Measurements from ENCODE around the gene MTMR3.

The MTMR3 gene

GRCh38 chr22:30005213-30005857, 122.4 kb downstream of the MTMR3 start:
- peak; percentile 59 for DNase-seq

GRCh38 chr22:30007361-30007760, 124.4 kb downstream of the MTMR3 start:
- no peak for DNase-seq

GRCh38 chr22:30008401-30008800, 125.4 kb downstream of the MTMR3 start:
- no peak for DNase-seq

GRCh38 chr22:30009478-30009877, 126.5 kb downstream of the MTMR3 start:
- no peak for DNase-seq

- no peak for DNase-seq
Observed at GRCh38 chr22:30010789-30011405, 127.9 kb downstream of the MTMR3 start.

GRCh38 chr22:30013201-30013600, 130.2 kb downstream of the MTMR3 start:
- DNase-seq: no peak

- no peak for DNase-seq
Observed at GRCh38 chr22:30014244-30014643, 131.3 kb downstream of the MTMR3 start.

- no peak for DNase-seq
Observed at GRCh38 chr22:30015229-30015797, 132.3 kb downstream of the MTMR3 start.

- no peak for DNase-seq
Observed at GRCh38 chr22:30015846-30016245, 132.9 kb downstream of the MTMR3 start.

GRCh38 chr22:30016596-30016995, 133.6 kb downstream of the MTMR3 start:
- DNase-seq: no peak

- no peak for DNase-seq
Observed at GRCh38 chr22:30017375-30018223, 134.6 kb downstream of the MTMR3 start.

- DNase-seq: no peak
Observed at GRCh38 chr22:30020511-30020910, 137.5 kb downstream of the MTMR3 start.

GRCh38 chr22:30021338-30021737, 138.4 kb downstream of the MTMR3 start:
- no peak for DNase-seq

GRCh38 chr22:30021881-30022619, 139.1 kb downstream of the MTMR3 start:
- DNase-seq: no peak

GRCh38 chr22:30023099-30023660, 140.2 kb downstream of the MTMR3 start:
- no peak for DNase-seq

GRCh38 chr22:30024231-30024630, 141.3 kb downstream of the MTMR3 start:
- no peak for DNase-seq

- no peak for DNase-seq
Observed at GRCh38 chr22:30025221-30025620, 142.2 kb downstream of the MTMR3 start.

- DNase-seq: no peak
Observed at GRCh38 chr22:30026756-30027155, 143.8 kb downstream of the MTMR3 start.

- DNase-seq: no peak
Observed at GRCh38 chr22:30027169-30027568, 144.2 kb downstream of the MTMR3 start.

- no peak for DNase-seq
Observed at GRCh38 chr22:30027791-30028190, 144.8 kb downstream of the MTMR3 start.

GRCh38 chr22:30028731-30029130, 145.8 kb downstream of the MTMR3 start:
- no peak for DNase-seq

- DNase-seq: no peak
Observed at GRCh38 chr22:30029512-30029911, 146.5 kb downstream of the MTMR3 start.

GRCh38 chr22:30030329-30030728, 147.4 kb downstream of the MTMR3 start:
- DNase-seq: no peak
